ENCODE data around the gene FAM124B.

FAM124B gene, protein sequence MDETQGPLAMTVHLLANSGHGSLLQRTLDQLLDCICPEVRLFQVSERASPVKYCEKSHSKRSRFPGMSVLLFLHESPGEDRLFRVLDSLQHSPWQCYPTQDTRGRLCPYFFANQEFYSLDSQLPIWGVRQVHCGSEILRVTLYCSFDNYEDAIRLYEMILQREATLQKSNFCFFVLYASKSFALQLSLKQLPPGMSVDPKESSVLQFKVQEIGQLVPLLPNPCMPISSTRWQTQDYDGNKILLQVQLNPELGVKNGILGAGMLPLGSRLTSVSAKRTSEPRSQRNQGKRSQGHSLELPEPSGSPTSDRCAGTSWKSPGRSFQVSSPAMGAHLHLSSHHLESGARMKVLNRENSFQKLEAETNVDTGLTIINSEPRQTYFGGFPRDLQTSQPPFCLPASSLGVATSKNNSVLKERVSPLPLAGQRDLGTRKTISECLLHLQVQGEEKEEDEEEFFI

DNA sequence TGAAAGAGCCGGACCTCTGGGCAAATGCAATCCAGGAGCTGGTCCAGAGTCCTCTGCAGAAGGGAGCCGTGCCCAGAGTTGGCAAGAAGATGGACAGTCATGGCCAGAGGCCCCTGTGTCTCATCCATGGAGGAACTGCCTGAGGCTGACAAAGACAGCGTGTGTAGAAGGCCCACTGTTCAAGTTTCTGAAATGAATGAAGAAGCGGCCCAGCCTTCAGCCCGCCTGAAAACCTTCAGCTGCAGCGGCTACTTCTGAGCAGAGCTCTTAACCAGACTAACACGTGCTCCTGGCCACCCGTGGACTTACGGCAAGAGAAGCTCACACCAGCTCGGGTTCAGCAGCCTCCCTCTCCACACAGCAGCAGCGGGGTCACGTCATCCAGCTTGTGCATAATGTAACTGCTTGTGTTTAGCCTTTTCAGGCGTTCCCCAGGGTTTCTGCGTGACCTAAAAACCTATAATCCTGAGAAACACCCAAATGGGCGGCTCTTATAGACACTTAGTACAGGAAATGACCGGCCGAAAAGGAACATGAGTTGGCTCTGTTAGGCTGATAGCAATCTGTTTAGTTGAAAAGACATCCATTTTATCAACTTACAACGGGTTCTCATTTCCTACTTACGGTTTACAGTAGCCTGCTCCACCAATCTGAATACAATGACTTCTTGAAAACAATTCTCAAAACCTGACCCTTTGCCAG, at the start of gene FAM124B:
Gene FAM124B (minus strand): TSS at position 467 of the 702 bp plus-strand sequence. CDS start 339 bp downstream, at position 128.
- Histone ChIP-seq H3K27me3 (ENCODE audit: insufficient read depth, low read depth, severe bottlenecking) (no peaks in the 10 kb centered on the region), H3K36me3 (no peaks in the 10 kb centered on the region), H3K9me3 (ENCODE audit: severe bottlenecking) (no peaks in the 10 kb centered on the region), H3K27ac (no peak within 1 kb of the TSS), H3K4me3 (ENCODE audit: low read depth, low read length) (no peak within 1 kb of the TSS)
- TF ChIP-seq, protein P1, sequence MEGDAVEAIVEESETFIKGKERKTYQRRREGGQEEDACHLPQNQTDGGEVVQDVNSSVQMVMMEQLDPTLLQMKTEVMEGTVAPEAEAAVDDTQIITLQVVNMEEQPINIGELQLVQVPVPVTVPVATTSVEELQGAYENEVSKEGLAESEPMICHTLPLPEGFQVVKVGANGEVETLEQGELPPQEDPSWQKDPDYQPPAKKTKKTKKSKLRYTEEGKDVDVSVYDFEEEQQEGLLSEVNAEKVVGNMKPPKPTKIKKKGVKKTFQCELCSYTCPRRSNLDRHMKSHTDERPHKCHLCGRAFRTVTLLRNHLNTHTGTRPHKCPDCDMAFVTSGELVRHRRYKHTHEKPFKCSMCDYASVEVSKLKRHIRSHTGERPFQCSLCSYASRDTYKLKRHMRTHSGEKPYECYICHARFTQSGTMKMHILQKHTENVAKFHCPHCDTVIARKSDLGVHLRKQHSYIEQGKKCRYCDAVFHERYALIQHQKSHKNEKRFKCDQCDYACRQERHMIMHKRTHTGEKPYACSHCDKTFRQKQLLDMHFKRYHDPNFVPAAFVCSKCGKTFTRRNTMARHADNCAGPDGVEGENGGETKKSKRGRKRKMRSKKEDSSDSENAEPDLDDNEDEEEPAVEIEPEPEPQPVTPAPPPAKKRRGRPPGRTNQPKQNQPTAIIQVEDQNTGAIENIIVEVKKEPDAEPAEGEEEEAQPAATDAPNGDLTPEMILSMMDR (IDR thresholded peaks at IDR 0.05; ENCODE audit: low read depth, low read length): no peak
- DNase-seq: no peak

DNA sequence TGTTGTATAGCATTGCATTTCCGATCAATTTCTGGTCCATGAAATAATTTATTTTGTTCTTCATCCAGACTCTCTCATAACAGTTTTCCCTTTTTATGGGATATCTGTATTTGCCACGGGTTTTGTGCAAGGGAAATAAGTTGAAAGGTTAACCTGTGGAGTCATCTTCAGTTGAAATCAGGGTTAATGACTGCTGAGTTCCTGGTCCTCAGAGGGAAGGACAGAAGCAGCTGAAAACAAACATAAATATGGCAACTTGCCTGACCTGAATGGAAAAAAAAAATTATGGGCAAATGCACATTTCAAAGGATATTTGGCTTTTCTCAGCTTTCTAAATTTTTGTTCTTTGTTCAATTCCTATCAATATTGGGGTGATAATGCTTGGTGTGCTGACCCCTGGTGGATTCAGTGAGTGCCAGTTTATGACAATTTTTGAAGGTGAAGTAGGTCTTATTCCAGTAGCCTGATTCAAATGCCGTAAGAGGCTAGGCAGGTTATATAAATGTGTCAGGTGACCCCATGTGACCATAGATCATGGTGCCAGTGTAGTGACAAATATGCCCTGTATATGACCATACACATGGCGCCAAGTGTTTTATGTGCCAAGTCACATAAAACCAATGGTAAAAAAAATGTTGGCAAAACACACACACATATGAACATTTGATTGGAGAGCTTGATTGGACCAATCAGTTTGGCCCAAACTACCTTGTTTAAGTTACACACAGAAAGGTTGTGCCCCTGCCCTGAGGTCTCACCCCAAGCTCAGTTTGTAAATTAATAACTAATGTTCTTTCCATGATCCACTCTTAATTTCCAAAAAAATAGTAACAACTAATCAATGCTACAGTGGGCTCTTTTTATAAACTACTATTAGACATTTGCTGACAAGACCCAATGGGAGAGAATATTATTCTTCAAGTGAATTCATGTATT, 47.6 kb upstream of the FAM124B start:
- no peak for DNase-seq

DNA sequence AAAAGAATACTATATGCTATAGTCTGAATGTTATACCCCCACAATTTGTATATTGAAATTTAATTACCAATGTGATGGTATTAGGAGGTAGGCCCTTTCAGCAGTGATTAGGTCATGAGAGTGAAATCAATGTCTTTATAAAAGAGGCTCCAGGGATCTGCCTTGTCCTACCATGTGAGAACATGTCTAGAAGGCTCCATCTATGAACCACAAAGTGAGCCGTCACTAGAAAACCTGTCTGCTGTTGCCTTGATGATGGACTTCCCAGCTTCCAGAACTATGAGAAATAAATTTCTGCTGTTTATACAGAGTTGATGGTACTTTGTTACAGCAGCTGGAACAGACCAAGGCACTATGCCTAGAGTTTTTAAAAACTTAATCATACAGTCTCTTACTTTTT, 46.3 kb upstream of the FAM124B start:
- no peak for DNase-seq
- Histone ChIP-seq H3K27me3 (ENCODE audit: insufficient read depth, low read depth, severe bottlenecking) (no peaks in the 10 kb centered on the region), H3K36me3 (no peaks in the 10 kb centered on the region), H3K4me3 (ENCODE audit: low read depth, low read length) (no peak overlapping the region), H3K9me3 (ENCODE audit: severe bottlenecking) (no peaks in the 10 kb centered on the region), H3K27ac (no peak overlapping the region)
- TF ChIP-seq, protein P1 (IDR thresholded peaks at IDR 0.05; ENCODE audit: low read depth, low read length): no peak

More for the DNA sequence above, 47.6 kb upstream of the FAM124B start:
- Histone ChIP-seq H3K4me3 (ENCODE audit: low read depth, low read length) (no peak overlapping the region), H3K27ac (no peak overlapping the region), H3K27me3 (ENCODE audit: insufficient read depth, low read depth, severe bottlenecking) (no peaks in the 10 kb centered on the region), H3K36me3 (no peaks in the 10 kb centered on the region), H3K9me3 (ENCODE audit: severe bottlenecking) (no peaks in the 10 kb centered on the region)
- TF ChIP-seq, protein P1 (IDR thresholded peaks at IDR 0.05; ENCODE audit: low read depth, low read length): 0 out of 2 replicates have a peak, but pooled peaks have one; percentile 39

DNA sequence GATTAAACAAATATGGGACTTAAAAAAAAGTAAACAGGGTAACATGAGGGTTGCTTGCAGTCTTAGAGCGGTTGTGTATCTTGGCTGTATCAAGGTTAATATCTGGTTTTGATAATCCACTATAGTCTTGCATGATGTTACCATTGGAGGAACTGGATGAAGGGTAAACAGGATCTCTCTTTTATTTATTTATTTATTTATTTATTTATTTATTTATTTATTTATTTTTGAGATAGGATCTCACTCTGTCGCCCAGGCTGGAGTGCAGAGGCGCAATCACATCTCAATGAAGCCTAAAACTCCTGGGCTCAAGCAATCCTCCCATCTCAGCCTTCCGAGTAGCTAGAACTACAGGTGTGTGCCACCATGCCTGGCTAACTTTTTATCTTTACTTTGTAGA, 42.9 kb upstream of the FAM124B start:
- no peak for DNase-seq
- Histone ChIP-seq H3K27me3 (ENCODE audit: insufficient read depth, low read depth, severe bottlenecking) (no peaks in the 10 kb centered on the region), H3K27ac (no peak overlapping the region), H3K9me3 (ENCODE audit: severe bottlenecking) (no peaks in the 10 kb centered on the region), H3K36me3 (no peaks in the 10 kb centered on the region), H3K4me3 (ENCODE audit: low read depth, low read length) (no peak overlapping the region)
- TF ChIP-seq, protein P1 (IDR thresholded peaks at IDR 0.05; ENCODE audit: low read depth, low read length): no peak

DNA sequence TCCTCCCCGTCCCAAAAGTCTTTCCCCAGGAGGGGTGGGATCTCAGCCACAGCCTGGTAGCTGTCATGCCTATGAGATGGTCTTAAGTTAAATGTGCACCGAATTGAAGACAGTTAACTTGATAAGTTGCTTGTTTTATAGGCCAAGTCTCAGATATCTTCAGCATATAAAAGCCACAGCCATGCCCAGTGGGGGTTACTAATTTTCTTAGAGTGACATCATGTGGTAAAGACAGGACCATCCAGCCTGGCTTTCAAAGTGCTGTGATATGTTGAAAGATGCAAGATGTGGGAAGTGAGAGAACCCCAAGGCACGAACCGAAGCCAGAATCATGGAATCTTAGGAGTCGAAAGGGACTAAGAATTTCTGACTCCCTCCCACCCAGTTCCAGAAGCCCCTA, 42.1 kb upstream of the FAM124B start:
- no peak for DNase-seq
- Histone ChIP-seq H3K27ac (no peak overlapping the region), H3K4me3 (ENCODE audit: low read depth, low read length) (no peak overlapping the region), H3K27me3 (ENCODE audit: insufficient read depth, low read depth, severe bottlenecking) (no peaks in the 10 kb centered on the region), H3K36me3 (no peaks in the 10 kb centered on the region), H3K9me3 (ENCODE audit: severe bottlenecking) (no peaks in the 10 kb centered on the region)
- TF ChIP-seq, protein P1 (IDR thresholded peaks at IDR 0.05; ENCODE audit: low read depth, low read length): no peak

Measured in WERI-Rb-1 (cell line).